Measurements from ENCODE around the gene NEK11.

Gene NEK11

DNA sequence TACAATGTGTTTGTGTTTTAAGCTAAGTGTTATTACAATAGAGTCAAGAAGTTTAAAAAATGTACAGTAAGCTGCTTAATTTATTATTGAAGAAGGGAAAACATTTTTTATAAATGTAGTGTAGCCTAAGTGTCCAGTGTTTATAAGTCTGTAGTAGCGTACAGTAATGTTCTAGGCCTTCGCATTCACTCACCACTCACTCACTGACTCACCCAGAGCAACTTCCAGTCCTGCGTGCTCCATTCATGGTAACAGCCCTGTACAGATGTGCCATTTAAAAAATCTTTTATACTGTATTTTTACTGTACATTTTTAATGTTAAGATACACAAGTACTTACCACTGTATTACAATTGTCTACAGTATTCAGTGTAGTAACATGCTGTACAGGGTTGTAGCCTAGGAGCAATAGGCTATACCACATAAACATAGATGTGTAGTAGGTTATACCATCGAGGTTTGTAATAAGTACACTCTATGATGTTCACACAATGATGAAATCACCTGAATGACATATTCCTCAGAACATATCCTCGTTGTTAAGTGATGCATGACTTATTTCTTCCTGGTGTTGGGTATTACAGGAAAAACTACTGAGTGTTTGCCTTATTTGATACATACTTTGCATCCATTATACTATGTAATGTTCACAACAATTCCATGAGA is 198.3 kb downstream of the NEK11 start:
- DNase-seq, result no peak

DNA sequence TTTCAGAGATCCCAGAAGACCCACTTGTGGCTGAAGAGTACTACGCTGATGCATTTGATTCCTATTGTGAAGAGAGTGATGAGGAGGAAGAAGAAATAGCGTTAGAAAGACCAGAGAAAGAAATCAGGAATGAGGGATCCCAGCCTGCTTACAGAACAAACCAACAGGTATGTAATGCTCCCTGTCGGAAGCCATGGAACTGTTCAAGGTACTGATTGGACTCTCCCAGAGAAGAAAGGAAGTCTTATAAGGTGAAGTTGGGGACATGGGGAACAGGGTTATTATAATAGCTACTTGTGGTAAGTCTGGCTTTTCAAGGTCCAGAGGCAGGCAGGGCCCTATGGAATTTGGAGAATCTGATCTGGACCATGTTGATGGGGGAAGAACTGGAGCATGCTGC is 201.8 kb downstream of the NEK11 start:
- no peak for DNase-seq

- no peak for DNase-seq
Observed at GRCh38 chr3:131231710-131232389, 205.2 kb downstream of the NEK11 start.

DNA sequence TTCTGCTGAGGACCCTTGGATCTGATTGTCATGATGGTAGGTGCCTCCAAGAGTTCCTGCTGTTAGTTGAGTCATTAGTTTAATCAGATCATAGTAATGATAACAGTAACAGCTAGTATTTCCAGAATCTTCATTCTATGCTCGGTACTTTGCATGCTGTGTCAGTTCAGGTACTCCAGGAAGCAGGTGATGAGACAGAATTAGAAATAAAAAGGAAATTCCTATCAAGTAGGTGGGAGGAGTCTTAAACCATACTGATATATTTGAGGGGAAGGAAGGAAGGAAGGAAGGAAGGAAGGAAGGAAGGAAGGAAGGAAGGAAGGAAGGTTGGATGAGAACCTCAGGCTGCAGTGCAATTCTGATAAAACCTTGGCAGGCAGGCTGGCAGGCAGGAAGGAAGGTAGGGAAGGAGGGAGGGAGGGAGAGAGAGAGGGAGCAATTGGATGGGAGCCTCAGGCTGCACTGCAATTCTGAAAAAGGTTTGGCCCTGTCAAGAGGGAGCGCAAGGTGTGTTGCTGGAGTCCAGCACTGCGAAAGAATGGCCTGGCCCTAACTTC is 206.1 kb downstream of the NEK11 start:
- DNase-seq, result no peak

DNA sequence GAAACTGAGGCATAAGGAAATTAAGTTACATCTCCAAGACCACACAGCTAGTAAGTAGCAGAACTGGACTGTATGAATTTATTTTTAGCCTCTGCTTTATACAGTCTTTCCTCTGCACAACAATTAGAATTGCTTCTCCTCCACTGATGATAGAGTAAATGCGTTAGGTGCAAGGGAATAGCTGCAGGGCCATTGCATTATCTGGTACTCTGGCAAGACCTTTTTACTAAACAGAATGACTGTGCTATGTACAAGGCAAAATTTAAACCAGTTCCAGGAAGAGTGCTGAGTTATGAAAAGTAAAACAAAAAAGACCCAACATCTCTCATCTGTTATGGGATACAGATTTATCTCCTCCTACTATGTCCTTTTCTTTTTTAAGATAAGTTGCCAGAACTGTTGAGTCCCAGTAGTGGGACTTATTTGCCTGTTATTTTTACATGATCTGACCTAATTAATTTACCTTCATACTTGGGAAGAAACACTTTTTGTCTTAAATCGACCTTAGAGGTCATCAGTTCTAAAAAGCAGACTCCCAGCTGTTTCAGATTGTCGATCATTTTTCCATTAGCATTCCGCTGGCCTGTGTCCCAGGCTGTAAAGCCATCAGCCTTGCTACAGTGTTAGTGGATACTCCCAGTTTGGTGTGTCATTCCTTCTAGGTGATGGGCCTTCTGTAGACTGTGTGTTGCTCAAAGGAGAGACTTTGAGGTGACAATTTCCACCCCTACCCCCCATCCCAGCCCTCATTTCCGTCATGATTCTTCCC is 207.4 kb downstream of the NEK11 start:
- no peak for DNase-seq

DNA sequence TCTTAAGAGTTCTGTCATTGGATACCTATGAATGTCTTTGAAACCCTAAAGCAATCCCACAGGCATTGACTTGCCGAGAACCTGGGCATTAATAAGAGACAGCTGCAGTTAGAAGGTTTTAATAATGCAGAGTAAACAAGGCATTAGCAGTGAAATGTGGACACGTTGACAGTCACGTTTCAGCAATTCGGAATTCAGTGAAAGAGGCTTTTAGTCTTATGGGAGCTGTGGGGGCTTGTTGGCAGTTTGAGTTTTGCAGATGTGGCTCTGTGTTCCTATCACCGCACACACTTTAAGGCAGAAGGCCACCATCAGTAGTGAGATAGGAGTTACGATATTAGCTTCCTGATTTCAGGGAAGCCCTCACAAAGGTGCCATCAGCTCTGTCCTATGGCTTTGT is 209.7 kb downstream of the NEK11 start:
- DNase-seq, result no peak

GRCh38 chr3:131238496-131238895 is 211.8 kb downstream of the NEK11 start:
- no peak for DNase-seq

- DNase-seq, result no peak
Observed at GRCh38 chr3:131239267-131239666, 212.6 kb downstream of the NEK11 start.

- no peak for DNase-seq
Observed at GRCh38 chr3:131242201-131242600, 215.5 kb downstream of the NEK11 start.

DNA sequence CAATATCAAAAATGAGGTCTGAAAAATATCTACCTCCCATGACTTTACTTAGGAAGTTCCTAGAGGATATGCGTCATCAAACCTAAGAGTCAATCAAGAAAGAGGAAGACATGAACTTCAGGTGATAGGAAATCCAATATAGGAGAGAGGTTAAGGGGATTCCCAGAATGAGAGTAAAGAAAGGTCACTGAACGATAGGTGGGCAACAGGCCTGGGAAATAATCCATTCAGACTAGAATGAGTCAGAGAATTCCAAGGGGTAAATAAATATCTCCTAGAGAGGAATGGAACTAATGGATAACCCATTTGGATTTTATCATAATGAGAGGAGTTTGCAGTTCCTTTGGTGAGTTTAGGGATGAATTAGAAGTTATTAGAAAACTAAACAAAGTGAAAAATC is 223.8 kb downstream of the NEK11 start:
- no peak for DNase-seq

GRCh38 chr3:131260525-131260924 is 233.8 kb downstream of the NEK11 start:
- DNase-seq, result no peak

GRCh38 chr3:131261104-131261503 is 234.4 kb downstream of the NEK11 start:
- DNase-seq, result no peak

DNA sequence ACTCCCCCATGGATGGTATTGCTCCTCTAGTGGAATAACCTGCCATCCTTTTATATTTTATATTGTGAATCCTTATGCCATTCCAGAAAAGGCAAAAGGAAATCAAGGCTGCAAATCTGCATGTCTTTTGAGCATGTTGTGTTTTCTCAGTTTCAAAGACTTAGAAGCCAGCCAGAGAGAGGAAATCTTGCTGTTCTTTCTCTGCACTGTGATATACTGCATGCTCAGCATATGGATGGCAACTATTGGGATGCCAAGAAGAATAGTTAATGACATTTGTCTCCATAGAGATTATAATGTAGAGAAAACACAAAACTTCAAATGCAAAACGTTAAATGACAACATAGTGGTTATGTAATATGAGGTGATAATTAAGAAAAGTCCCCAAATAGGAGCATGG is 248.9 kb downstream of the NEK11 start:
- no peak for DNase-seq

DNA sequence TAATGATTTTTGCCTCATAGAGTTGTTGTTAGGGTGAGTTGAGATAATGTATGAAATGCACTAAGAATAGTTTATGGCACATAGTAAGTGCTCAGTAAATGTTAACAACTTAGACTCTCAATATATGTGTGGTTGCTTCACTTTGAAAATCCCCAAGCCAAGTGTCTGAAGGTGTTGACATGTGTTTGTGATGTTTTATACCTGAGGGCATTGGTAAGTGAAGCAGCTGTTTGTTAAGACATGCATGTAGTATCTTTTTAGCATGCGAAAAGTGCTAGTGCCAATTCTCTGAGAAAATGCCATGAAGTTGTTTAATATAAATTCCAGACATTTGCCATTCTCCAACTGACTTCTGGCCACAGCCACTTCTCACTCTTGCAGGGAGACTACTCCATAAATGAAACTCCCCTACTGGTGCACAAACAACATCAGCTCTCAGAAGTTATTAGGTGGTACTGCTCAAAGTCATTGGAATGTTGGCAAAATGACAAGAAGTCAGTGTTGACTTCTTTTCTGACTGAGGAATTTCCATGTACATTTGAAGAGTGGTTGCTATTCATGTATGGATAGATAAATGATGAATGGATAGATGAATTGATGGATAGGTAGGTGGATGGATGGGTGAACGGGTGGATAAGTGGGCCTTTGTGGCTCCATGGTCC is 251.3 kb downstream of the NEK11 start:
- no peak for DNase-seq

- no peak for DNase-seq
Observed at GRCh38 chr3:131279577-131279976, 252.9 kb downstream of the NEK11 start.

- no peak for DNase-seq
Observed at GRCh38 chr3:131282379-131282778, 255.7 kb downstream of the NEK11 start.

GRCh38 chr3:131282967-131283366 is 256.3 kb downstream of the NEK11 start:
- no peak for DNase-seq

- no peak for DNase-seq
Observed at GRCh38 chr3:131283862-131284261, 257.2 kb downstream of the NEK11 start.

- DNase-seq, result no peak
Observed at GRCh38 chr3:131284302-131284701, 257.6 kb downstream of the NEK11 start.

- DNase-seq, result no peak
Observed at GRCh38 chr3:131285456-131285855, 258.8 kb downstream of the NEK11 start.

DNA sequence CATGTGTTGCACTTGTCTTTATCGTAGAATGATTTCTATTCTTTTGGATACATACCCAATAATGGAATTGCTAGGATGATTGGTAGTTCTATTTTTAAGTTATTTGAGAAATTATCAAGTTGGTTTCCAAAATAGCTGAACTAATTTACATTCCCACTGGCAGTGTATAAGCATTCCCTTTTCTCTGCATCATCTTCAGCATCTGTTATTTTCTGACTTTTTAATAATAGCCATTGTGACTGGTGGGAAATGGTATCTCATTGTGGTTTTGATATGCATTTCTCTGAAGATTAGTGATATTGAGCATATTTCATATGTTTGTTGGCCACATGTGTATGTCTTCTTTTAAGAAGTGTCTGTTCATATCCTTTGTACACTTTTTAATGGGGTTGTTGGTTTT is 273.2 kb downstream of the NEK11 start:
- DNase-seq, result no peak

- DNase-seq, result no peak
Observed at GRCh38 chr3:131303848-131304247, 277.2 kb downstream of the NEK11 start.

GRCh38 chr3:131304890-131305289 is 278.2 kb downstream of the NEK11 start:
- DNase-seq, result no peak
